ENCODE measurements around the gene FANCG.

The FANCG gene

DNA sequence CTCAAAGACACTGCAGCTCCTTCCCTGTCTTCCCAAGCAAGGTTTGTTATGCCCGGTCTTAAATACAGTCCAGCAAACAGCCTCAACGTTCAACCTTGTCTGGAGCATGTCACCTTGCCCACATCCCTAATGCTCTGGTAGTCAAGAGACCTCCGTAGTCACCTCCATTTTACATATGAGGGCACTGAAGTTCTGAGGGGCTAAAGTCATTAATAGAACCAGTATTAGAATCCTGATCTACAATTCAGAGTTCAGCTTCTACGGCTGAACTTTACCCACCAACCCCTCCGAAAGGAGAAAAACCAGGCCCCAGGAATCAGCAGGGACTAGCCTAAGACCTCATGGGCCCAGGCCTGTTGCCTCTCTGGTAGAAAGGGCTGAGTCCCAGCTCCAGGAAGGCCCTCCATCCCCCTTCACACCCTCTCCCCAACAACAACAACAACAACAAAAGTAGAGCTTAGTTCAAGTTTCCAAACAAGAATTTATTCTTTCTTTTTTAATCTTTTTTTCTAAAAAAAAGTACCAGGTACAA lies 24.0 kb upstream of the FANCG start:
- DNase-seq (ENCODE audit: low read depth in 2 of 2) = no peak

DNA sequence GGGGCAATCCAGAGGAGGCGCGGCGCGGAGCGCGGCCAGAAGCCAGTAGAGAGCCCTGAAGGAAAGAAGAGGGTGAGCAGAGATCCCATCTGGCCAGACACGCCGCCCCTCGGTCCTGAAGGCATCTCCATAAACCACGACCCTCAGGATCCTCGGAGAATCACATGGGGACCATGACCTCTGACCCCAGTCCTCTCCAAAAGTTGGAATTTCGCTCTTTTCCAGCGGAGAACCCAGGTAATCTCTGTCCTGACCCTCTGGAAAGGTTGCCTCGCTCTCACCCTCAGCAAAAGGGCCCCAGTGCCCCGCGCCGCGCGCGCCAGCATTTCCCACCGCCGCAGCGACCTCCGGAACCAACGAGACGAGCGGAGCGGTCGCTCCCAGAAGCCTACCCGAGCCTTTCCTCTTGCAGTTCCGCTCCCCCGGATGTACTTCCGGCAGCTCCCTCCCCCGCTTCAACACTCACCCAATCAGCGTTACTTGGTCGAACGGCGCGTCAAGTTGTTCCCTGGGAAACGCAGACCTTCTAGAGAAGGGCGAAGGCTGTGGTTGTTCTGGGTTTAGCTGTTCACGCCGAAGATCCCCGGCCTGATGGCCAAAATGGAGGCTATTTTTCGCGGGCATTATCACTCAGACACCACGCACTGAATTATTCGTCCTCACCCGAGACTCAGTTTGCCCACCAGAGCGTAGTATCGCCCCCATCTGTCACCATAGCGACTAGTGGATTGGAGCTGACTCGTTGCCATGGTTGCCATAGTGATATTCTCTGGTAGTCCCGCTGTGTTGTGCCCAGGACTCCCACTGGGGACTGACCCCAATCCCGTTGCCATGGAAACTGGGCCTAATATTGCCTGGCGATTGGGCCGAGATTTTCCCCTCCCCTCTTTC lies 23.3 kb upstream of the FANCG start, which contains the start of gene STOML2:
Gene STOML2, minus strand, starts transcription at position 363 of the 891 bp plus-strand sequence. Its CDS starts 37 bp downstream, at position 326.
- DNase-seq (ENCODE audit: low read depth in 2 of 2) = peak; percentile 86 to 91

DNA sequence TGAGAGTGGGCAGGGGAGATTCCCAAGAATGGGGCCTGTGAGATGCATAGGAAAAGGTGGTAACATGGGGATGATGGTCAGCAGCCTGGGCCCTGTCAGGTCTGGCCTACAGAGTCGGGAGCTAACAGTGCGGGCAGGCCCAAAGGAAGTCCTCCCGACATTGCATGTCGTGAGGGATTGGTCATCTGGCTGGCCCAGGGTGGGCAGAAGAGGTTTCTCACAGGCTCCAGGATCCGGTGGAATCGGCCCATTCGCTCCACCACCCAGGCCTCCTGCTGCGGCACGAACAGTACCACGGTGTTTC lies 22.7 kb upstream of the FANCG start:
- DNase-seq (ENCODE audit: low read depth in 2 of 2) = no peak

DNA sequence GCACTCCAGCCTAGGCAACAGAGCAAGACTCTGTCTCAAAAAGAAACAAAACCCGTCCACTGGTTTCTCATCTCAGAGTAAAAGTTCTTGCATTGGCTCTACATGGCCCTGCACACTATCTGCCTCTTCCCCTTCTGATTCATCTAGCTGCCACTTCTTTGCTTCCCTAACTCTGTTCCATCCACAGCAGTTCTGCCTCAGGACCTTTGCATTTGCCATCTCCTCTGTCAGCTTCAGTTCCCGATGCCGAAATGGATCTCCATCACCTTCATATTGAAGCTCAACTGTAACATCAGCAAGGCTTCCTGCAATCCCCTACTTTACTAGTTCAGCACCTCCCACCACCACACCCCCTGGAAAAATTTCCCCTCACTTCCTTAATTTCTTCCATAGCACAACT lies 17.8 kb upstream of the FANCG start:
- DNase-seq (ENCODE audit: low read depth in 2 of 2) = no peak

DNA sequence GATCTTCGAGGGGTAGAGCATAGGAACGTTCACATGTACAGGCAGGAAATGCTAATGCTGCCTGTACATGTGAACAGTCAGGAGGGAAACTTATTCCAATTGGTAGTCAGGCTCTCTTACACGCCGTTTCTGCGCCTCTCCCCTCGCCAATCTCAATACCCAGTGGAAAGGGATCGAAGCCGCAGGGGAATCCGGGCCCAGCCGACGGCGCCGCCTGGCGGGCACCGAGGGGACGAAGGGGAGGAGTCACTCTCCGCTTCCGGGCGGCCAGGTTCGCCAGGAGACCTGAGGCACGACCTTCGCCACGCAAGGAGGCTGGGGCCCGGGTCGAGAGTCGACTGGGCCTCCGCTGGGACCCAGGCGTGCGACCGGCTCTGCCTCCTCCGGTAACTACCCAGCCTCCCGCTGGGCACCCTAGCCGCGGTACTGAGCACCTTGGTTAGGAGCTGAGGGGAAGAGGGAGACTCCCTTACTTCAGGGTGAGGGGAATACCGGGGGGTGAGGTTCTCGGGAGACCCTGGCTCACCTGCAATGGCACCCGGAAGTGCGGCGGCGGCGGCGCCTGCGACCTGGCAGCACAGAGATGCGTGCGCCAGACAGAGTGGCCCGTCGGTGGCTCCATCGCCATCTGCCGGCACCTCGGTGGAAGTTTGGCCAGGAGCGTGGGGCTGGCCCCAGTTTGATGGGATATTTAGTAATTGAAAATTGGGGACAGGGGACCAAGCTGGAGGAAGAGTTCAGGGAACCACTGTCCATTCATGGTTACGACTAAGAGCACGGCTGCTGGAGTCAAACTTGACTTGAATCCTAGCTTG lies 16.5 kb upstream of the FANCG start, which contains the start of gene PIGO:
Gene PIGO, minus strand, starts transcription at position 557 of the 815 bp plus-strand sequence. CDS start 1,026 bp downstream, outside the sequence.
- DNase-seq (ENCODE audit: low read depth in 2 of 2) = peak; percentile 80 to 86

DNA sequence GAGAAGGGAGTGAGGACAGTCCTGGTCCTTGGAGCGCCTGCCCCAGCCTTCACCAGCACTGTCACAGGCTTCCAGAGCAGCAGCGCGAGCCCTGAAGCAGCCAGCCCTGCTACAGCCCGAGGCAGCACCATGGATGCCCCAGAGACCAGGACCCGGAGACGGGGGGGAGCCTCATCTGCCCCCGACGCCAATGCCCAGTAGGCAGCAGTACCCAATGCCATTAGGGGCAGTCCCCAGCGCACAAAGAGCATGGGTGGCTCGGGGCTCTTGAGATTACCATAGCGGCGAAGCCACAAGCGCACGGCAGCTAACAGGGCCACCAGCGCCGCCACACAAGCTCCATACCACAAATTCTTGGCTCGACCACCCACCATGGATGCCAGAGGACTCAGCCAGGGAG lies 11.8 kb upstream of the FANCG start:
- no peak for DNase-seq (ENCODE audit: low read depth in 2 of 2)

DNA sequence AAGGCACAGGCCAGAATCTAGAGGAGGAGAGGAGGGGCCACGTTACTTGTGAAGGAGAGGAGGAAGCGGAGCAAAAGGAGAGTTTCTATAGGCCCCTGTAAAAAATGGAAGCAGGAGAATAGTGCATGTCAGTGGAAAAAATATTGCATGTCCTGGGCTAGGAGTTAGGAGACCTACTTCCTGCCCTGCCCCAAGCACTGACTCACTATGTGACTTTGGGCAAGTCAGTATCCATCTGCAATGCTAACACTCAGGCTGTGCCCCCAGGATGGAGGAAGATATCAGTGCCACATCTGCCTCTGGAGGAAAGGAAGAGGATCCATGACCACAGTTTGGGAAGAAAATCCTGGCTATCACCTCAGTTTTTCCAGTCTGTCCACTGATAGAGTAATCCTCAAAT lies 9.7 kb upstream of the FANCG start:
- no peak for DNase-seq (ENCODE audit: low read depth in 2 of 2)

DNA sequence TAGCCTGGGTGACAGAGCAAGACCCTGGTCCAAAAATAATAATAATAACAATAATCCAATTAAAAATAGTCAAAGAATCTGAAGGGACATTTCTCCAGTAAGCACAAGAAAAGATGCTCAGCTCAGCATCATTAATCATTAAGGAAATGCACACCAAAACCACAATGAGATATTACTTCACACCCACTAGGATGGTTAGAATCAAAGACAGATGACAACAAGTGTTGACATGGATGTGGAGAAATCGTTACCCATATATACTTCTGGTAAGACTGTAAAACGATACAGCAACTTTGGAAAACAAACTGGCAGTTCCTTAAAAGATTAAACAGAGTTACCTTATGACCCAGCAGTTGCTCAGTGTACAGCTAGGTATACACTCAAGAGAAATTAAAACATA lies 5.3 kb upstream of the FANCG start:
- no peak for DNase-seq (ENCODE audit: low read depth in 2 of 2)

DNA sequence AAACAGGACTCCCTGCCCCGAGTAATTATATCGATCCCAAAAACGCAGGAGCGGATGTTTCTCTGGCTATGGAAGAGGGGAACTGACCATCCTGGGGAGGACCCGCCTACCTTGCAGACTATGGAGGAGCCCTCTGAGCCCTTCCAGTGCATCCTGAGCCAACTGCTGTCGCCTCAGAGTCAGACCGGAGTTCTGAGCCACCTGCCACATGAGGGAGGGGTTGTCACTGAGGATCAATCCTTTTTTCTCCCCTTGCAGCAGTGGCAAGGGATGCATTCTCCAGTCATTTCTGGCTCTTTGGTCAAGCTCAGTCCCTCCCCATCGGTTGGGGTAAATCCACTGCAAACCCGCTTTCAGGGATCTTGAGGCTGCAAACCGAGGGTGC lies 709 bp downstream of the FANCG start:
- DNase-seq (ENCODE audit: low read depth in 2 of 2) = no peak

DNA sequence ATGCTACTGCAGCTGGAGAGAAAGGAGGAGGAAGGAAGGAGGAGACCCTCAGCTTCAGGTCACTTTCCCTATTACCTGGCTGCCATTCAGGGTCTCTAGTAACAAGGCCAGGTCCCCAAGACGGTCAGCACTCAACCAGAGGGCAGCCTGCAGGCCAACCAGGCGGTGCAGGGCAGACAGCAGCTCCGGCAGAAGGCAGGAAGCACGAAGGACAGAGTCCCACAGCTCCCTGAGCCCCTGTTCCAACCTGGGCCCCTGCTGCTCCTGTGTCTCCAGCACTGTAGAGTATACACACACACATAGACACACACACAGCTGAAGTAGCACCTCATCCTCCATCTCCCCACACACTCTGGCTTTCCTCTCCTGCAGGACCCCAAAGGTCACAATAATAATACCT lies 1.7 kb downstream of the FANCG start:
- DNase-seq (ENCODE audit: low read depth in 2 of 2) = no peak

DNA sequence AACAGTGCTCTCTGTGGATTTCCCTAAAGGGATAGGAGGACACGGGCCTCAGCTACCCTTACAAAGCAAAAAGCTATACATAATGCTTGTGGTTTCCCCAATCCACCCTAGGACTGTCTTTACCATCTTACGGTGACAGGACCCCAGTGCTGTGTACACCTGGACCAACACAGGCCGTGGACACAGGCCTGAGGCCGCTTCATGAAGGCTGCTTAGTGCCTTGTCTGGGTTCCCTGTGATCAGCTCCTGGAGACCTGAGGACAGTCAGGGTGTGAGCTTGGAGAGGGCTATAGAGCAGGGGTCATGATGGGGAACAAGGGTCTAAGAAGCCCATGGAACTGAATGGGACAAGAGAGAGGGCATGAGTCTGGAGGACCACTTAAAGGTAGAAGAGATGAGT lies 2.9 kb downstream of the FANCG start:
- DNase-seq (ENCODE audit: low read depth in 2 of 2) = no peak

DNA sequence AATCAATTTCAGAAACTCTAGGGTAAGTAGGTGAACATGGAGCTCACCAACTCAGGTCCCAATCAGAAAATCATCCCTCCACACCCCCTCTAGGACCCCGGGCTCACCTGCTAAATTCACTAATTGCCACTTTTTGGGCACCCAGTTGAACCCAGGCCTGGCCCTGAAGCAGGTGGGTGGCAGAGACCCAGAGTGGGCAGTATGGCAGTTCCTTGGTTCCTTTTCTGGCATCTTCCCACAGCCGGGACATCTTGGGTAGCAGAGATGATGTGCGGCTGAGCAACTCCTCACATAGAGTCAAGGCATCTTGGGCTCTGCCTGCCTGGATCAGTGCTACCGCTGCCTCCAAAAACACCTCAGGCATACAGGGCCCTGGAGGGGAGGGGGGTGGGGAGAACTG lies 4.4 kb downstream of the FANCG start:
- no peak for DNase-seq (ENCODE audit: low read depth in 2 of 2)

DNA sequence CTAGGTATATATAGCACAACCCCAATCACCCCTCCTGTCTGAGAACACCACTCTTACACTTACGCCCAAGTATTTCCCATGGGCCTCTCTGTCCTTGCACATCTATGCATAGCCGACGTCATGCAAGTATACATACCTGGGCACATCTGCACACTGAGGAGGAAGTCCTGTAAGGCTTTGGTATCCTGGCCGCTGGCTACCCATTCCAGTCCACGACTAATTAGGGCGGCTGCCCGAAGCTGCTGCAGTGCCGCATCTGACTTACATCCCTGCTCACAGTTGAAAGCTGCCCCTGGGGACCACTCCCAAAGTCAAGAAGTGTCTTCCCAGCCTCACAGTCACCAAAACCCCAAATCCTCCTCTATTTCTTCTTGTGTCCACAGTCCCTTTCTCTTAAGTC lies 5.0 kb downstream of the FANCG start:
- DNase-seq (ENCODE audit: low read depth in 2 of 2) = no peak

DNA sequence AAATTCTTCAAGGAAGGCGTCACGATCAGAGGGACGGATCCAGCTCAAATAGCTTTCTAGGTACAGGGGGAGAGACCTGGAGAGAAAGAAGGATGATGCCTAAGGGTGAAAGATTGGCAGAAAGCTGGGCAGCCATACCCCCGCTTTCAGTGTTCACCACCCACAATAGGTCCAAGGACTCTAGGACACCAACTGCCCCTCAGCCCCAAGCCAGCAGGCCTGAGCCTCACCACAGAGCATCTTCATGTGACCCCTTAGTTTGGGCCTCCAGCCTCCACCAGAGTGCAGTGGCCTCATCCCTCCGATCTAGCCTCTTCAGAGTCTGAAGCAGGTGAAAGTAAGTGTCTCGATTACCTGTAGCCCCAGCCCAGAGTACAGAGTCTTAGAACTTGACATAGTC lies 5.6 kb downstream of the FANCG start:
- no peak for DNase-seq (ENCODE audit: low read depth in 2 of 2)

DNA sequence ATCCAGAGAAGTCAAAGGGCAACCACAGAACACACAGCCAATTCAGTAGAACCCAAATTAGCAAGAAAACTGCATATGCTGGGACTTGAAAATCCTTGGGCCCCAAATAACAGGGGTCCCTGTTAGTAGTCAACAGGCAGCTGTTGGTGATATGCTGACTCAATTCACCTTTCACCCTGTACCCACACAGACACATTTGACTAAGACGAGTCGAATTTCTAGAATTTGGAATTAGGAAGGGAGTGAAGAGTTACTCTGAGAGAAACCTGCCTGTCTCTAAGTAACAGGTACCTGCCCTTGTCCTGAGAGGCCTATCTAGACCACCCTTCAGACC lies 6.5 kb downstream of the FANCG start:
- no peak for DNase-seq (ENCODE audit: low read depth in 2 of 2)

DNA sequence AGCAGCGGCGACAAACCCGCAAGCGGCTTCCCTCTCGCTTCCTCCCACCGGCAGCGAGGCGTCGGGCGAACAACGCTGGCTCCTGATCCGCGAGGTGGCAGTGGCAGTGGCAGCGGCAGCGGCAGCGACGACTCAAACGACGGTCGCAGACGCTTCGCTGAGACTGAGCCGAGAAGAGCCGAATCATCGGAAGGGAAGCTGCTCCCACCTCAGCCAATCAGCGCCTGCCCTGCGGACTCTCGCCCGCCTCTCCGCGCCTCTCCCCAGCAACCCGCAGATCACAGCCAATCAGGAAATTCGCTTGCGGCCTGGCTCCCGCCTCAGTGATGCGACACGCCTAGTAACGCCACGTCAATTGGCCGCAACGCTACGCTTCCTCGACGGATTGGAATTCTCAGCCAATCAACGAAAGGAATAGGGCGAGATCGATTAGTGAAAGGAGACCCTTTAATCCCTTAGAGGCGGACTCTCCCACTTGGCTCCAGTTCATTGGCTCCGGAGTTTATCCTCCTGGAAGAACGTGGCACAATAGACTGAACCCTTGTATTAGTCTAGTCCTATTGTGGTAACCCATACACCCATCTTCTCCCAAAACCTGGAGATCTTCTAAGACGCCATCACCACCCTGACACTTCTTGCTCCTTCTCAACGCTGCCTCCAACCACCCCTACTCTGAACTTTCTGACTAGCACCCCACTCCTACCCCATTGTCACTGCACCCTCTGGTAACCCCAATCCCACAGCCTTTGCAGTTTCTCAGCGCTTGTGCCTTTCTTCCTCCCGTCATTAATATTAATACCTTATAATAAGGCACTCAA lies 7.1 kb downstream of the FANCG start, which contains the start of gene VCP:
Gene VCP, minus strand, starts transcription at position 165 of the 818 bp plus-strand sequence. CDS start 272 bp downstream, outside the sequence.
- DNase-seq (ENCODE audit: low read depth in 2 of 2) = peak; percentile 95 to 97

DNA sequence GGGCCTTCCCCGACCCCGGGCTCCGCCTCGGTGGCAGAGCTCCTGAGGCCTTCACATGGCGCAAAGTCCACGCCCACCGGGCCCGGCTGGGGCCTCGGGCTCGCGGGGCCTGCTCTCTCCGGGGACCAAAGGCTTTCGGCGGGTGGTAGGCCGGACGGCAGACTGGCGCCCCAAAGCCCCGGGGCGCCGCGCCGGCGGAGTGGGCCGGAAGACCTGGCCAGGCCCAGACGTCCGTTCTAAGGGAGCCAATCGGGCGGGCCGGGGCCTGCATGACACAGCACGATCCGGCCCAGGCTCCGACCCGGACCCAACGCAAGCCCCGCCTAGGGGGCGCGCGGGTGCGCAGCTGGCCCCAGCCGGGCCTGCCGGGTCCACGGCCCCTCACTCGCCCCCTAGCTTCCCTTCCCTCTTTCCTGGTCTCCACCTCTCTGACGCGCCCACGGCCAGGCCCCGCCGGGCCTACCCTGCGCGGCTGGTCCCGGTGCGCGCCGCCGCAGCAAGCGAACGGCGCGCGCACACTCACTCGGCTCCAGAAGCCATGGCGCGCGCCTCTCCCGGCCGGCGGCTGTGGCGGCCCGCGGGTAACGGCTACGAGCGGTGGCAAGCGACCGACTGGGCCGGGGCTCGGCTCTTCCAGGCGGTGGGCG lies 7.8 kb downstream of the FANCG start:
- peak; percentile 27 to 69 for DNase-seq (ENCODE audit: low read depth in 2 of 2)

DNA sequence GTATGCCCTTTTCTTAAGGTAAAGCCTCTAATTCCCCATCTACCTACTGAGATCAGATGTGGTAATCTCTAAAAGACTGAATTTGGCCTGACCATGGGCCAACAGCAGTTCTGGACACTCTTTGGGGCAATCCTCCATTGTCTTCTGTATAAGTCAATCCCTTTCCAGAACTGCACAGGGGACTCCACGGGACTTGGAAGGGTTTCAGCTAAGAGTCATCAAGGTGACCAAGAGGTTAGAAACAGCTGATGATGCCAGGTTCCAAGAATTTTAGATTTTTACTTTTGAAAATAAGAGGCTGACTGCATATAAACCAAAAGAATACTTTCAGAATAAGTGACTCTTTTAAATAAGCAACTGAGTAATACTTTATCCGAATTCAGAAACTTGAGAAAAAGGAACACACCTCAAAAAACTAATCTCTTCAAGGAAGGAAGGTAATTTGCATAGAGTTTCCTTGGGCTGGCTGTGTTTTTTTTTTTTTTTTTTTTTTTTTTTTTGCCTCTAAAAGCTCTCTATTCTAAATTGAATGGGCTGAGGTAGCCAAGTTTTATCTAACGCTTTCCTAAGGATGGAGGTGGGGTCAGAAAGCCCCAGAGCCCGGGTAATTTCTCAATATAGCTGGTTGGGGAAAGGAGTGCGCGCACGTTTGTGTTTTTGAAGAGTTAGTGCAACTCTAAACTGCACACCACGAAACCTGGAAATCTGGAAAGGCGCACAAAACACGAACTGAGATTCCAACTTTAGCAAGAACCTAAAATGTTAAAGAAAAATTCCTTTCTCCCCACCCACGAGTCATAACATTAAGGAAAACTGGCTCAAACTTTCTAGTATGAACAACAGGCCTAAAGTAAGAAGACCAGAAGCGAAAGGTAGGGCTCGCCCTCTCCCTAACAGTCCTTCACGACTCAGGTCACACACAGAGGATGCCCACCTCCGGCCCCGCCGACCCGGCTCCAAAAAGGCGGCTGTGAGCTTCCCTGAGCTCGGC lies 8.6 kb downstream of the FANCG start:
- no peak for DNase-seq (ENCODE audit: low read depth in 2 of 2)

DNA sequence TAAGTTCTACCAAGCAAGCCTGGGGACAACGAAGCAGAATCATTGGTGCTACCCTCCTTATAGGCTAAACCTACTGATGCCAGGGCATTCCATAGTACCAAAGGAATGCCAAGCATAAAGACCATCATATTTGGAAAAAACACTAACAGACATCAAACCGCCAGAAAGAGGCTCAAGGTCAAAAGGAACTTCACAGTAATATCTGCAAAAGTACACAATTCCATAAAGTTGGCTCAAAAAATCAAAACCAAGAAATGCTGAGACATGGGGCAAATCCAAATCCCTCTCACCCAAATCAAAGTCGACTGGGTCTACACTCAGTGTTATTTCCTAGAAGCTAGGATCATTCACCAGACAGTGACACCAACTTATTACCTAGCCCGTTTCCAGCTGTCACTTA lies 10.7 kb downstream of the FANCG start:
- no peak for DNase-seq (ENCODE audit: low read depth in 2 of 2)

DNA sequence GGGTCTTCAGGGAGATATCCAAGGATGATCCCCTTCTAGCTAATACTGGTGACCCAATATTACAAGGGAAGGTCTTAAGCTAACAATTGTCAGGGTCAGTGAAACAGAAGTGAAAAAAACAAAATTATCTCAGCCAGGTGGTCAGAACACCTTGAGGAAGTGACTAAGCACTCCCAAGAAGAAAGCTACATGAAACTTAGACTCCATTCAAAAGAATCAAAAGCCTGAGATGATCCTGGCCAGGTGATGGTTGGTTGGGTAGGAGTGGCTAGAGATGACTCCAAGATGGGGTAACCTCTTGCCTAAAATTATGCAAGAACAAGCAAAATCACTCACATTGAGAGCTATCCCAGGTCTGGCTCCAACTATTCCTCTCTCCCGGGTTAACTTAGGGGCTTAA lies 12.7 kb downstream of the FANCG start:
- DNase-seq (ENCODE audit: low read depth in 2 of 2) = no peak
